GM12878 (cell line): ENCODE data around the gene OLFM1. TPM values are rescaled to one million over a fixed set of nuclear protein-coding genes. Genes with fewer than 3 reads are reported as not detected.

ENCODE experiments used
- ATAC-seq: fragments of 200-7000 bp; cut with Tn5 transposase; 3 replicates; pipeline ENCODE4 v1.9.1; 2020; ENCODE audit warnings: mild to moderate bottlenecking, moderate library complexity
- BruUV-seq: library from RNA; stranded (reverse); fragments of 400-500 nt; replicated peaks from 2 replicates; lab custom pipeline; 2021; lab: Mats Ljungman, UMichigan
- CTCF ChIA-PET: fragments of 300-600 bp; sonication (Branson Sonifier 250); formaldehyde crosslinking; extraction: SDS; loops from one replicate; lab custom pipeline; 2021; ENCODE audit warnings: inconsistent platforms; lab: Yijun Ruan, JAX
- POLR2A ChIA-PET: fragments of 350-600 bp; formaldehyde crosslinking; extraction: SDS; loops from one replicate; lab custom pipeline; 2021; ENCODE audit warnings: inconsistent platforms; lab: Charles Lee
- RAD21 ChIA-PET: fragments of 300-600 bp; sonication (Branson Sonifier 250); formaldehyde crosslinking; loops from one replicate; lab custom pipeline; 2023; ENCODE audit warnings: antibody characterized with exemption; ENCODE audit not compliant: unreplicated experiment; lab: Charles Lee
- SMC1A ChIA-PET: fragments of 300-600 bp; sonication (Branson Sonifier 250); formaldehyde crosslinking; loops from one replicate; lab custom pipeline; 2023; ENCODE audit not compliant: unreplicated experiment, uncharacterized antibody; lab: Charles Lee
- DNase-seq: peaks from one replicate; pipeline ENCODE4 v3.0.0-alpha.2; 2011; ENCODE audit warnings: low read depth, low spot score
- FAIRE-seq: peaks from 3 replicates; lab custom pipeline; 2011; peaks lifted over from hg19 to GRCh38; lab: Jason Lieb, UNC
- H2AFZ ChIP-seq: 2 replicates; pipeline ENCODE4 v1.6.0; 2011; ENCODE audit warnings: low read depth, low read length, control low read depth; ENCODE audit not compliant: control insufficient read depth
- H3K27ac ChIP-seq: 2 replicates; pipeline ENCODE4 v1.5.1; 2011; ENCODE audit warnings: control low read depth; ENCODE audit not compliant: control insufficient read depth, insufficient read depth
- H3K27me3 ChIP-seq, 2 experiments: replicated peaks in 1 of 2; 2 replicates each; pipeline versions ENCODE4 v1.6.0 to v1.6.1; 2011; ENCODE audit warnings: low read length in 1 of 2; ENCODE audit not compliant: control insufficient read depth in 2 of 2, insufficient read depth in 2 of 2
- H3K36me3 ChIP-seq, 2 experiments: 2 replicates each; pipeline ENCODE4 v1.5.1; 2011; ENCODE audit warnings: low read length in 1 of 2; ENCODE audit not compliant: control insufficient read depth in 2 of 2, insufficient read depth in 2 of 2
- H3K4me1 ChIP-seq: 2 replicates; pipeline ENCODE4 v1.6.1; 2011; ENCODE audit warnings: mild to moderate bottlenecking, low read length, moderate library complexity, mixed read lengths; ENCODE audit not compliant: control insufficient read depth, insufficient read depth
- H3K4me2 ChIP-seq: 2 replicates; pipeline ENCODE4 v1.6.0; 2011; ENCODE audit warnings: control low read depth; ENCODE audit not compliant: control insufficient read depth, insufficient read depth
- H3K4me3 ChIP-seq: fragments of 200-600 bp; sonication (generic); 2 replicates; pipeline ENCODE4 v1.5.1; 2016
- H3K79me2 ChIP-seq: 2 replicates; pipeline ENCODE4 v1.6.0; 2011; ENCODE audit warnings: low read length; ENCODE audit not compliant: control insufficient read depth, insufficient read depth
- H3K9ac ChIP-seq: 2 replicates; pipeline ENCODE4 v1.8.0; 2011; ENCODE audit warnings: low read length, control low read depth, mixed read lengths; ENCODE audit not compliant: control insufficient read depth, insufficient read depth
- H3K9me3 ChIP-seq: replicated peaks from 3 replicates; pipeline ENCODE4 v1.5.1; 2011; ENCODE audit warnings: mild to moderate bottlenecking, low read length; ENCODE audit not compliant: control insufficient read depth, insufficient read depth
- H4K20me1 ChIP-seq: 2 replicates; pipeline ENCODE4 v1.6.0; 2011; ENCODE audit not compliant: control insufficient read depth, insufficient read depth
- CEBPB ChIP-seq, 2 experiments: fragments of 150-350 bp in 1 of 2; IDR thresholded peaks; 2 replicates each; pipeline ENCODE4 v1.6.1; 2012 to 2014; ENCODE audit warnings: low read depth in 2 of 2, low read length in 2 of 2, borderline replicate concordance in 1 of 2, inconsistent platforms in 1 of 2
- EGR1 ChIP-seq, 2 experiments: IDR thresholded peaks; 1 replicate in 1 of 2; 2 replicates in 1 of 2; pipeline ENCODE4 v1.6.1; 2011 to 2012; ENCODE audit warnings: low read depth in 2 of 2, low read length in 2 of 2, borderline replicate concordance in 1 of 2, mild to moderate bottlenecking in 1 of 2, moderate library complexity in 1 of 2
- MTA2 ChIP-seq: fragments of 450-650 bp; IDR thresholded peaks from 2 replicates; pipeline ENCODE4 v1.6.1; 2016; ENCODE audit warnings: low read depth, mild to moderate bottlenecking, moderate library complexity
- MYC ChIP-seq: IDR thresholded peaks from 2 replicates; pipeline ENCODE4 v1.6.1; 2011; ENCODE audit warnings: mild to moderate bottlenecking, low read length, moderate library complexity, inconsistent platforms; ENCODE audit not compliant: insufficient read depth, insufficient replicate concordance, insufficient read length, severe bottlenecking
- NFYA ChIP-seq: IDR thresholded peaks from 2 replicates; pipeline ENCODE4 v1.6.1; 2011; ENCODE audit warnings: low read depth, mild to moderate bottlenecking, low read length, improper control_type of control experiment, borderline replicate concordance
- RAD51 ChIP-seq: fragments of 450-650 bp; IDR thresholded peaks from 2 replicates; pipeline ENCODE4 v1.6.1; 2016; ENCODE audit warnings: moderate library complexity, mild to moderate bottlenecking, inconsistent platforms
- RBBP5 ChIP-seq: fragments of 200-600 bp; sonication (generic); conservative IDR thresholded peaks from 2 replicates; pipeline ENCODE4 v1.6.1; 2016
- SUZ12 ChIP-seq: fragments of 200-600 bp; sonication (generic); IDR thresholded peaks from one replicate; pipeline ENCODE4 v1.6.1; 2018; ENCODE audit warnings: antibody characterized with exemption, mild to moderate bottlenecking; ENCODE audit not compliant: unreplicated experiment
- TBL1XR1 ChIP-seq: IDR thresholded peaks from 2 replicates; pipeline ENCODE4 v1.6.1; 2012; ENCODE audit warnings: low read depth, low read length, improper control_type of control experiment
- ZNF274 ChIP-seq: IDR thresholded peaks from one replicate; pipeline ENCODE4 v1.8.0; 2011; ENCODE audit not compliant: insufficient read length, insufficient read depth
- ZNF592 ChIP-seq: fragments of 450-650 bp; IDR thresholded peaks from 2 replicates; pipeline ENCODE4 v1.6.1; 2017; ENCODE audit warnings: mild to moderate bottlenecking, moderate library complexity
- WGBS: methylation state at CpG from one replicate; pipeline ENCODE4 v1.1.6; 2016; ENCODE audit warnings: low lambda C conversion rate; ENCODE audit not compliant: insufficient replicate concordance, insufficient coverage; ENCODE audit errors: missing lambda C conversion rate; 5-methylcytosine and 5-hydroxymethylcytosine counted together
- in situ Hi-C: fragments of 300-500 bp; cut with MboI; formaldehyde crosslinking; loops from 9 replicates; pipeline ENCODE4 v1.14.3; 2018; ENCODE audit warnings: mixed read lengths
- intact Hi-C: fragments of 100-400 bp; cut with micrococcal nuclease; formaldehyde crosslinking; loops from one replicate; pipeline ENCODE4 v1.14.2; 2022; ENCODE audit not compliant: unreplicated experiment
- polyA plus RNA-seq, 11 experiments: library from polyadenylated mRNA; depleted of rRNA in 4 of 11; unstranded in 6 of 11; stranded (reverse) in 5 of 11; fragments of >200 nt; fragmentation: Nextera tagmentation in 4 of 11; fragmentation: Illumina TruSeq in 1 of 11; extraction: Ambion mirVana in 4 of 11; extraction: Trizol in 1 of 11; gene quantifications; 1 replicate in 1 of 11; 2 replicates in 10 of 11; pipeline versions ENCODE4 v1.2.1 to v1.2.3, GENCODE V29; 2011 to 2016; ENCODE audit warnings: inconsistent platforms in 2 of 11, missing spikeins in 2 of 11, low read depth in 1 of 11
- total RNA-seq, 4 experiments: library from RNA; depleted of rRNA in 3 of 4; stranded (reverse); fragments of >200 nt in 3 of 4; fragmentation: Illumina TruSeq in 1 of 4; extraction: Trizol in 1 of 4; gene quantifications; 2 replicates each; pipeline versions ENCODE4 v1.2.1 to v1.2.3, GENCODE V29; 2013 to 2021

Gene OLFM1
- total and polyA plus RNA-seq, 10 of the 15 experiments (the other 5 are each of a cell fraction or from before 2014, with no cell fraction given) = not detected

- no peak for TF ChIP-seq ZNF592
- no peak for TF ChIP-seq TBL1XR1
- no peak for TF ChIP-seq NFYA
- no peak for TF ChIP-seq CEBPB (IDR thresholded peaks at IDR 0.05; ENCODE audit: borderline replicate concordance in 1 of 2, low read depth in 2 of 2, low read length in 2 of 2)
- TF ChIP-seq RAD51 = no peak
- TF ChIP-seq RBBP5 = no peak
Measured at GRCh38 chr9:135131488-135131887, 44.0 kb downstream of the OLFM1 start (continued).

- TF ChIP-seq ZNF274 (no peak), MTA2 (no peak), MYC (no peak), SUZ12 (no peak), EGR1 (IDR thresholded peaks at IDR 0.05; ENCODE audit: borderline replicate concordance in 1 of 2, low read depth in 2 of 2, low read length in 2 of 2) (no peak)
- TF ChIP-seq, all 136 proteins: peak for 0
- 59% methylated on average over 8 of the region's 18 CpGs for WGBS
- in situ Hi-C loops (no loop called here), intact Hi-C loops (no loop called here)
- ATAC-seq = no peak
- no peaks in the 10 kb centered on the region for H3K27me3 ChIP-seq
- no peaks in the 10 kb centered on the region for H3K79me2 ChIP-seq
- H3K27ac ChIP-seq = no peak overlapping the region
- FAIRE-seq = no peak
- no peaks in the 10 kb centered on the region; the same call in 2 of the 3 replicates for H3K9me3 ChIP-seq
- H3K4me3 ChIP-seq = no peak overlapping the region
- CTCF ChIA-PET = no interaction called here
- H4K20me1 ChIP-seq = no peaks in the 10 kb centered on the region
- no peaks in the 10 kb centered on the region for H3K36me3 ChIP-seq
- no peaks in the 10 kb centered on the region for H3K4me1 ChIP-seq
- no TSS peak for BruUV-seq
- no peak overlapping the region for H2AFZ ChIP-seq
- H3K4me2 ChIP-seq = no peak overlapping the region
- no peak overlapping the region for H3K9ac ChIP-seq
- RAD21 ChIA-PET = no interaction called here
- POLR2A ChIA-PET = no interaction called here
- DNase-seq = no peak
- SMC1A ChIA-PET = no interaction called here
Measured at GRCh38 chr9:135132008-135132407, 44.5 kb downstream of the OLFM1 start.
